WTC11 (cell line): ENCODE results near the gene LAMA5. TPM values are rescaled to one million over a fixed set of nuclear protein-coding genes. Genes with fewer than 3 reads are reported as not detected.

Experiments
- ATAC-seq: fragments of 200-7000 bp; cut with Tn5 transposase; 2 replicates; pipeline ENCODE4 v1.10.0; 2021; ENCODE audit warnings: mild to moderate bottlenecking, moderate library complexity
- CTCF ChIA-PET: fragments of 300-600 bp; sonication (Branson Sonifier 250); formaldehyde crosslinking; loops from one replicate; lab custom pipeline; 2021; ENCODE audit warnings: antibody characterized with exemption; lab: Charles Lee
- POLR2A ChIA-PET: fragments of 350-600 bp; sonication (Branson Sonifier 250); formaldehyde crosslinking; loops from one replicate; lab custom pipeline; 2021; ENCODE audit warnings: antibody characterized with exemption; lab: Charles Lee
- DNase-seq: peaks from one replicate; pipeline ENCODE4 v3.0.0; 2021; ENCODE audit warnings: low spot score
- H3K27ac Mint-ChIP-seq: 2 replicates; pipeline ENCODE4 v1.8.0; 2021; ENCODE audit warnings: mixed read lengths
- H3K27me3 Mint-ChIP-seq: 2 replicates; pipeline ENCODE4 v1.8.0; 2021; ENCODE audit warnings: low read depth, mild to moderate bottlenecking, moderate library complexity, mixed read lengths
- H3K36me3 Mint-ChIP-seq: 2 replicates; pipeline ENCODE4 v1.8.0; 2021; ENCODE audit warnings: mixed read lengths
- H3K4me1 Mint-ChIP-seq: 2 replicates; pipeline ENCODE4 v1.8.0; 2022; ENCODE audit warnings: mixed read lengths
- H3K4me3 Mint-ChIP-seq: 2 replicates; pipeline ENCODE4 v1.8.0; 2021; ENCODE audit warnings: mild to moderate bottlenecking, moderate library complexity, mixed read lengths
- H3K9me3 Mint-ChIP-seq: 2 replicates; pipeline ENCODE4 v1.8.0; 2021; ENCODE audit warnings: mixed read lengths
- CREM ChIP-seq: sonication (generic); formaldehyde crosslinking; IDR thresholded peaks from 2 replicates; pipeline ENCODE4 v1.8.1; 2022; ENCODE audit warnings: mild to moderate bottlenecking, missing genetic modification reagents, moderate library complexity
- ELF4 ChIP-seq: sonication (generic); formaldehyde crosslinking; IDR thresholded peaks from 2 replicates; pipeline ENCODE4 v1.8.1; 2022; ENCODE audit warnings: low read depth, mild to moderate bottlenecking, moderate library complexity, missing genetic modification reagents
- FOXK1 ChIP-seq: sonication (generic); formaldehyde crosslinking; IDR thresholded peaks from 2 replicates; pipeline ENCODE4 v1.8.0; 2022; ENCODE audit warnings: mild to moderate bottlenecking, moderate library complexity, missing genetic modification reagents
- GTF2I ChIP-seq: fragments of 250-450 bp; sonication (Bioruptor Pico); conservative IDR thresholded peaks from 2 replicates; pipeline ENCODE4 v1.4.0; 2021; ENCODE audit warnings: mild to moderate bottlenecking
- HMGA2 ChIP-seq: fragments of 250-450 bp; sonication (Bioruptor Pico); IDR thresholded peaks from 2 replicates; pipeline ENCODE4 v1.4.0; 2021; ENCODE audit warnings: mild to moderate bottlenecking, moderate library complexity
- KAT7 ChIP-seq: sonication (generic); formaldehyde crosslinking; IDR thresholded peaks from 2 replicates; pipeline ENCODE4 v1.8.1; 2023; ENCODE audit warnings: missing genetic modification reagents, mild to moderate bottlenecking, borderline replicate concordance
- NR1H2 ChIP-seq: sonication (generic); formaldehyde crosslinking; IDR thresholded peaks from 2 replicates; pipeline ENCODE4 v1.9.0; 2021; ENCODE audit warnings: mild to moderate bottlenecking, moderate library complexity, missing genetic modification reagents
- NR2C2 ChIP-seq: sonication (generic); formaldehyde crosslinking; IDR thresholded peaks from 2 replicates; pipeline ENCODE4 v1.8.0; 2022; ENCODE audit warnings: mild to moderate bottlenecking, missing genetic modification reagents
- PRDM15 ChIP-seq: sonication (generic); formaldehyde crosslinking; IDR thresholded peaks from 2 replicates; pipeline ENCODE4 v1.8.0; 2022; ENCODE audit warnings: missing genetic modification reagents
- SMAD3 ChIP-seq: sonication (generic); formaldehyde crosslinking; IDR thresholded peaks from 2 replicates; pipeline ENCODE4 v1.8.0; 2022; ENCODE audit warnings: missing genetic modification reagents, mild to moderate bottlenecking, borderline replicate concordance
- TP53 ChIP-seq: sonication (generic); formaldehyde crosslinking; IDR thresholded peaks from 2 replicates; pipeline ENCODE4 v1.8.1; 2023; ENCODE audit warnings: mild to moderate bottlenecking, missing genetic modification reagents
- ZNF281 ChIP-seq: sonication (generic); formaldehyde crosslinking; IDR thresholded peaks from 2 replicates; pipeline ENCODE4 v1.8.0; 2023; ENCODE audit warnings: mild to moderate bottlenecking, missing genetic modification reagents
- ZNF423 ChIP-seq: fragments of 250-450 bp; sonication (Bioruptor Pico); IDR thresholded peaks from 2 replicates; pipeline ENCODE4 v2.1.2; 2022; ENCODE audit warnings: mild to moderate bottlenecking, moderate library complexity
- ZNF425 ChIP-seq: fragments of 250-450 bp; sonication (Bioruptor Pico); conservative IDR thresholded peaks from 2 replicates; pipeline ENCODE4 v1.9.0; 2021; ENCODE audit warnings: mild to moderate bottlenecking
- ZNF512 ChIP-seq: sonication (generic); formaldehyde crosslinking; IDR thresholded peaks from 2 replicates; pipeline ENCODE4 v1.8.1; 2022; ENCODE audit warnings: missing genetic modification reagents, borderline replicate concordance
- total RNA-seq: library from RNA; stranded (reverse); gene quantifications from 3 replicates; pipeline ENCODE4 v1.2.3, GENCODE V29; 2021
- TF ChIP-seq, protein P1 (sequence below): sonication (generic); formaldehyde crosslinking; IDR thresholded peaks from 2 replicates; pipeline ENCODE4 v1.8.1; 2023; ENCODE audit warnings: mild to moderate bottlenecking, moderate library complexity, missing genetic modification reagents
- TF ChIP-seq, protein P2 (sequence below): sonication (generic); formaldehyde crosslinking; IDR thresholded peaks from 2 replicates; pipeline ENCODE4 v1.8.1; 2022; ENCODE audit warnings: low read depth, mild to moderate bottlenecking, moderate library complexity, missing genetic modification reagents, borderline replicate concordance
- TF ChIP-seq, protein P3 (sequence below): fragments of 250-450 bp; sonication (Bioruptor Pico); IDR thresholded peaks from 2 replicates; pipeline ENCODE4 v1.9.0; 2021; ENCODE audit warnings: mild to moderate bottlenecking

Gene LAMA5
- total RNA-seq, 1 experiment from 2014 or later = 329 TPM

DNA sequence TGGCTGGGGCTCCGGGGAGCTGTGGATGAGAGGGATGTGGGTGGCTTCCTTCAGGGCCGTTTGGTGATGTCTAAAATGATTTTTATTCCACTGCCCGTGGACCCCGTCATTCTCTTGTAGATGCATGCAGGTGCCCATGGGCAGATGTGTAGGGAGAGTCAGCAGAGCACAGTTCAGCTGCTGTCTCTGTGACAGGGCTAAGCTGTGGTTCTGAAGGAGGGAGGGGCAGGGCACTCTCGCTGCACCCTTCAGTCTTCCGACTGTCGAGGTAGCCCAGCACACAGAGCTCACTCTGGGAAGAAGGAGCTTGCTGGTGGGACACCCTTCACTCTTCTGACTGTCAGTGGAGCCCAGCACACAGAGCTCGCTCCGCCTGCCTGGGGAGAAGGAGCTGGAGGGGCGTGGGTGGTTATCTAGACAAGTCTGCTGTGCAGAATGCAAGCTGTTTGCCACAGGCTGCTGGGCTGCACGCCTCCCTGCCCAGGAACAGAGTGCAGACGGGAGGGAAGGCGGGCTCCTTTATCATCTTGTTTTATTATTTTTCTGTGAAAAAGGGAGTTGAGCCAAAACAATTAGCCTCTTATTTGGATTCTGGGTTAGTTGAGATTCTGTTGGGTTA lies 92.7 kb downstream of the LAMA5 start:
- POLR2A ChIA-PET = interaction anchor here (1.2 kb wide), 1 partner anchor 17 kb away, joined by 3 read pairs; no protein-coding TSS in a partner anchor
- no peaks in the 10 kb centered on the region for H3K27me3 Mint-ChIP-seq
- peaks cover 35% of the 10 kb centered on the region for H3K36me3 Mint-ChIP-seq
- H3K4me1 Mint-ChIP-seq = peaks cover 3% of the 10 kb centered on the region; the same call in 1 of the 2 replicates
- CTCF ChIA-PET = interaction anchor here (0.8 to 1.4 kb wide), 2 partner anchors 107 to 108 kb away, joined by 3 read pairs; no protein-coding TSS in a partner anchor
- no peak overlapping the region; the same call in 1 of the 2 replicates for H3K27ac Mint-ChIP-seq
- H3K9me3 Mint-ChIP-seq = no peaks in the 10 kb centered on the region
- DNase-seq = no peak
- no peak for ATAC-seq
- H3K4me3 Mint-ChIP-seq = no peak overlapping the region
- no peak for TF ChIP-seq SMAD3 (CRISPR knock-in tag)
- TF ChIP-seq HMGA2 (CRISPR knock-in tag) = no peak
- TF ChIP-seq ELF4 (CRISPR knock-in tag) = no peak
- TF ChIP-seq, protein P1, sequence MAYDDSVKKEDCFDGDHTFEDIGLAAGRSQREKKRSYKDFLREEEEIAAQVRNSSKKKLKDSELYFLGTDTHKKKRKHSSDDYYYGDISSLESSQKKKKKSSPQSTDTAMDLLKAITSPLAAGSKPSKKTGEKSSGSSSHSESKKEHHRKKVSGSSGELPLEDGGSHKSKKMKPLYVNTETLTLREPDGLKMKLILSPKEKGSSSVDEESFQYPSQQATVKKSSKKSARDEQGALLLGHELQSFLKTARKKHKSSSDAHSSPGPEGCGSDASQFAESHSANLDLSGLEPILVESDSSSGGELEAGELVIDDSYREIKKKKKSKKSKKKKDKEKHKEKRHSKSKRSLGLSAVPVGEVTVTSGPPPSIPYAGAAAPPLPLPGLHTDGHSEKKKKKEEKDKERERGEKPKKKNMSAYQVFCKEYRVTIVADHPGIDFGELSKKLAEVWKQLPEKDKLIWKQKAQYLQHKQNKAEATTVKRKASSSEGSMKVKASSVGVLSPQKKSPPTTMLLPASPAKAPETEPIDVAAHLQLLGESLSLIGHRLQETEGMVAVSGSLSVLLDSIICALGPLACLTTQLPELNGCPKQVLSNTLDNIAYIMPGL (CRISPR knock-in tag) = no peak
- no peak for TF ChIP-seq NR2C2 (CRISPR knock-in tag)
- TF ChIP-seq, protein P2, sequence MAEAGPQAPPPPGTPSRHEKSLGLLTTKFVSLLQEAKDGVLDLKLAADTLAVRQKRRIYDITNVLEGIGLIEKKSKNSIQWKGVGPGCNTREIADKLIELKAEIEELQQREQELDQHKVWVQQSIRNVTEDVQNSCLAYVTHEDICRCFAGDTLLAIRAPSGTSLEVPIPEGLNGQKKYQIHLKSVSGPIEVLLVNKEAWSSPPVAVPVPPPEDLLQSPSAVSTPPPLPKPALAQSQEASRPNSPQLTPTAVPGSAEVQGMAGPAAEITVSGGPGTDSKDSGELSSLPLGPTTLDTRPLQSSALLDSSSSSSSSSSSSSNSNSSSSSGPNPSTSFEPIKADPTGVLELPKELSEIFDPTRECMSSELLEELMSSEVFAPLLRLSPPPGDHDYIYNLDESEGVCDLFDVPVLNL (CRISPR knock-in tag) = no peak
- TF ChIP-seq TP53 (CRISPR knock-in tag) = no peak
- TF ChIP-seq, protein P3, sequence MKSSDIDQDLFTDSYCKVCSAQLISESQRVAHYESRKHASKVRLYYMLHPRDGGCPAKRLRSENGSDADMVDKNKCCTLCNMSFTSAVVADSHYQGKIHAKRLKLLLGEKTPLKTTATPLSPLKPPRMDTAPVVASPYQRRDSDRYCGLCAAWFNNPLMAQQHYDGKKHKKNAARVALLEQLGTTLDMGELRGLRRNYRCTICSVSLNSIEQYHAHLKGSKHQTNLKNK (CRISPR knock-in tag) = no peak
- no peak for TF ChIP-seq ZNF281 (CRISPR knock-in tag)
- TF ChIP-seq ZNF512 (CRISPR knock-in tag) = no peak
- no peak for TF ChIP-seq GTF2I (CRISPR knock-in tag)
- no peak for TF ChIP-seq PRDM15 (CRISPR knock-in tag)
- TF ChIP-seq ZNF423 (CRISPR knock-in tag) = no peak
- no peak for TF ChIP-seq CREM
- TF ChIP-seq ZNF425 (CRISPR knock-in tag) = no peak
- TF ChIP-seq KAT7 = no peak
- TF ChIP-seq FOXK1 (CRISPR knock-in tag) = no peak
- no peak for TF ChIP-seq NR1H2 (CRISPR knock-in tag)
